PC-9 (cell line): Measurements from ENCODE around the gene CTNNAL1. TPM values are rescaled to one million over a fixed set of nuclear protein-coding genes. Genes with fewer than 3 reads are reported as not detected.
A peak's percentile ranks its signal among the peaks of the same experiment; 100 is the strongest.

Experiments
- BruUV-seq: library from RNA; stranded (reverse); fragments of 400-500 nt; replicated peaks from 2 replicates; lab custom pipeline; 2021; lab: Mats Ljungman, UMichigan
- CTCF ChIA-PET: fragments of 300-600 bp; sonication (Branson Sonifier 250); formaldehyde crosslinking; loops from one replicate; lab custom pipeline; 2022; ENCODE audit warnings: antibody characterized with exemption; lab: Charles Lee
- POLR2A ChIA-PET: fragments of 300-600 bp; sonication (Branson Sonifier 250); formaldehyde crosslinking; loops from one replicate; lab custom pipeline; 2022; ENCODE audit warnings: antibody characterized with exemption; ENCODE audit not compliant: unreplicated experiment; lab: Charles Lee
- DNase-seq, 2 experiments: peaks; one replicate each; pipeline versions ENCODE4 v3.0.0 to v3.0.0-alpha.2; 2015 to 2022; ENCODE audit warnings: mixed read lengths in 1 of 2
- H2AFZ ChIP-seq: fragments of 200-600 bp; sonication (generic); 2 replicates; pipeline ENCODE4 v1.8.1; 2017; ENCODE audit warnings: antibody characterized with exemption
- H3F3A ChIP-seq: fragments of 200-600 bp; sonication (generic); 2 replicates; pipeline ENCODE4 v1.8.1; 2017; ENCODE audit warnings: antibody characterized with exemption, mild to moderate bottlenecking, low read depth; ENCODE audit not compliant: insufficient read depth
- H3K27ac ChIP-seq: fragments of 200-600 bp; sonication (generic); 2 replicates; pipeline ENCODE4 v1.6.1; 2016; ENCODE audit warnings: mixed run types
- H3K27me3 ChIP-seq: fragments of 200-600 bp; sonication (generic); 2 replicates; pipeline ENCODE4 v1.6.1; 2016; ENCODE audit warnings: low read depth, mixed run types; ENCODE audit not compliant: insufficient read depth
- H3K36me3 ChIP-seq: fragments of 200-600 bp; sonication (generic); 2 replicates; pipeline ENCODE4 v1.6.1; 2016; ENCODE audit warnings: low read depth, mixed run types
- H3K4me1 ChIP-seq: fragments of 200-600 bp; sonication (generic); replicated peaks from 2 replicates; pipeline ENCODE4 v1.6.1; 2016; ENCODE audit warnings: mixed run types; ENCODE audit not compliant: insufficient read depth
- H3K4me2 ChIP-seq: fragments of 200-600 bp; sonication (generic); 2 replicates; pipeline ENCODE4 v1.6.1; 2017; ENCODE audit warnings: mixed run types
- H3K4me3 ChIP-seq: fragments of 200-600 bp; sonication (generic); 2 replicates; pipeline ENCODE4 v1.6.1; 2016; ENCODE audit warnings: mixed run types
- H3K79me2 ChIP-seq: fragments of 200-600 bp; sonication (generic); 2 replicates; pipeline ENCODE4 v1.6.1; 2017; ENCODE audit warnings: low read depth, mixed run types
- H3K9me2 ChIP-seq: fragments of 200-600 bp; sonication (generic); 2 replicates; pipeline ENCODE4 v1.8.1; 2017; ENCODE audit warnings: mild to moderate bottlenecking; ENCODE audit not compliant: insufficient read depth
- H3K9me3 ChIP-seq: fragments of 200-600 bp; sonication (generic); 2 replicates; pipeline ENCODE4 v1.8.1; 2016; ENCODE audit warnings: low read depth; ENCODE audit not compliant: insufficient read depth
- H4K20me1 ChIP-seq: fragments of 200-600 bp; sonication (generic); 2 replicates; pipeline ENCODE4 v1.8.1; 2017; ENCODE audit not compliant: insufficient read depth
- EZH2 ChIP-seq: fragments of 200-600 bp; sonication (generic); IDR thresholded peaks from 2 replicates; pipeline ENCODE4 v1.8.0; 2017; ENCODE audit warnings: antibody characterized with exemption, low read depth
- intact Hi-C: fragments of 100-400 bp; cut with micrococcal nuclease; formaldehyde crosslinking; loops from one replicate; pipeline ENCODE4 v1.10.0; 2022; ENCODE audit not compliant: unreplicated experiment
- total RNA-seq: library from RNA; stranded (reverse); gene quantifications from 2 replicates; pipeline ENCODE4 v1.2.3, GENCODE V29; 2021
- TF ChIP-seq, protein P1 (sequence below): fragments of 200-600 bp; sonication (generic); conservative IDR thresholded peaks from 2 replicates; pipeline ENCODE4 v1.6.1; 2017; ENCODE audit warnings: mixed run types, antibody characterized with exemption, mild to moderate bottlenecking, moderate library complexity

CTNNAL1 gene
- total RNA-seq, 1 experiment from 2014 or later: 71.3 TPM

DNA sequence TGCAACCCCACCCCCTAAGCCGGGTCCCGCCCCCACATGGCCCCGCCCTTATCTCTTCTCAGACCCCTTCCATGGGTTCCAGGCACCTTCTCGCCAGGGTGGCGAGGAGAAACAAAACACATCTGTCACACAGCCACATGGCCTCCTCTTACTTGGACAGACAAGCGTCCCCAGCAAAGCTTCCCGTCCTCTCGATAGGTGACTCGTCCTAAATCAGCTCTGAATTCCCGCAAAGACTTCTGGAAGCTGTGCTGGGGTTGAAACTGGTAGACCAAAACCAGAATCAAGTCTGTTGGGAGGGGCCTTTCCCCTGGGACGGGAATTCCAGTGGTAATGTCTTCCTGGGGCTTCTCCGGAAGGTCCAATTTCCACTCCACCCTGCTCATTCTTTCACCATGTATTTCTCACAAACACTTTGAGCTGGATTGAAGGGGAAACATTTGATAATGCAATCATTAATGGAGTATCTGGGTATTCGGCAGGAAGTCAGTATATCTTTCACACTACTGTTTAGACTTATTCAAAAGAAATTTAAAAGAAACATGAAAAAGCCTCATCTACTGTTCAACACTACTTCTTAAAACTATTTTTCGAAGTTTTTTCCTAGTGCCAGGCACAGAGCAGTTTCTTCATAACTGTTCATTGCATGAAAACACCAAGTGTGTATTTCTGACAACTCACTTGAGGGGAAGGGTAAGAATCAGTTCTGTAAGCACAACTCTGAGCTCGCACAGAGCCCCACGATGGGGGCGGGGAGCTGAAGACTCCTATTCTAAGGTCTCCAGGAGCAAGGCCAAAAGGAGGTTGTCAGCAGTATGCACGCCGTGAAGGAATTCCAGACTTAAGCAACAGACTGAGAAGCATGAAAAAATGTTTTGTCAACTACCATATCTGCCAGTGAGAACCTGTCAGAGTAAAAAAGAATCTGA lies 644 bp upstream of the CTNNAL1 start:
- Histone ChIP-seq H3K27me3 (no peaks in the 10 kb centered on the region), H3K27ac (peak overlapping the region; percentile 64), H3K4me3 (peak overlapping the region; percentile 72; the same call in 1 of the 2 replicates), H4K20me1 (peaks cover 5% of the 10 kb centered on the region; the same call in 1 of the 2 replicates), H3K79me2 (peaks cover 37% of the 10 kb centered on the region), H2AFZ (no peak overlapping the region), H3K4me2 (peak overlapping the region; percentile 83), H3F3A (peaks cover 71% of the 10 kb centered on the region), H3K4me1 (peaks cover 77% of the 10 kb centered on the region), H3K36me3 (peaks cover 12% of the 10 kb centered on the region), H3K9me2 (no peaks in the 10 kb centered on the region), H3K9me3 (no peaks in the 10 kb centered on the region)
- no TSS peak for BruUV-seq
- intact Hi-C loops: loop anchor here (2.0 to 5.0 kb wide), 3 partner anchors 79 to 303 kb away; partner anchors contain the start of genes ABITRAM and ELP1
- CTCF ChIA-PET: no interaction called here
- POLR2A ChIA-PET: interaction anchor here (0.6 kb wide), 1 partner anchor 302 kb away, joined by 4 read pairs; no protein-coding TSS in a partner anchor
- no peak for TF ChIP-seq EZH2
- TF ChIP-seq, protein P1, sequence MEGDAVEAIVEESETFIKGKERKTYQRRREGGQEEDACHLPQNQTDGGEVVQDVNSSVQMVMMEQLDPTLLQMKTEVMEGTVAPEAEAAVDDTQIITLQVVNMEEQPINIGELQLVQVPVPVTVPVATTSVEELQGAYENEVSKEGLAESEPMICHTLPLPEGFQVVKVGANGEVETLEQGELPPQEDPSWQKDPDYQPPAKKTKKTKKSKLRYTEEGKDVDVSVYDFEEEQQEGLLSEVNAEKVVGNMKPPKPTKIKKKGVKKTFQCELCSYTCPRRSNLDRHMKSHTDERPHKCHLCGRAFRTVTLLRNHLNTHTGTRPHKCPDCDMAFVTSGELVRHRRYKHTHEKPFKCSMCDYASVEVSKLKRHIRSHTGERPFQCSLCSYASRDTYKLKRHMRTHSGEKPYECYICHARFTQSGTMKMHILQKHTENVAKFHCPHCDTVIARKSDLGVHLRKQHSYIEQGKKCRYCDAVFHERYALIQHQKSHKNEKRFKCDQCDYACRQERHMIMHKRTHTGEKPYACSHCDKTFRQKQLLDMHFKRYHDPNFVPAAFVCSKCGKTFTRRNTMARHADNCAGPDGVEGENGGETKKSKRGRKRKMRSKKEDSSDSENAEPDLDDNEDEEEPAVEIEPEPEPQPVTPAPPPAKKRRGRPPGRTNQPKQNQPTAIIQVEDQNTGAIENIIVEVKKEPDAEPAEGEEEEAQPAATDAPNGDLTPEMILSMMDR: no peak
- DNase-seq: peak in 1 of 2 experiments; percentile 52

DNA sequence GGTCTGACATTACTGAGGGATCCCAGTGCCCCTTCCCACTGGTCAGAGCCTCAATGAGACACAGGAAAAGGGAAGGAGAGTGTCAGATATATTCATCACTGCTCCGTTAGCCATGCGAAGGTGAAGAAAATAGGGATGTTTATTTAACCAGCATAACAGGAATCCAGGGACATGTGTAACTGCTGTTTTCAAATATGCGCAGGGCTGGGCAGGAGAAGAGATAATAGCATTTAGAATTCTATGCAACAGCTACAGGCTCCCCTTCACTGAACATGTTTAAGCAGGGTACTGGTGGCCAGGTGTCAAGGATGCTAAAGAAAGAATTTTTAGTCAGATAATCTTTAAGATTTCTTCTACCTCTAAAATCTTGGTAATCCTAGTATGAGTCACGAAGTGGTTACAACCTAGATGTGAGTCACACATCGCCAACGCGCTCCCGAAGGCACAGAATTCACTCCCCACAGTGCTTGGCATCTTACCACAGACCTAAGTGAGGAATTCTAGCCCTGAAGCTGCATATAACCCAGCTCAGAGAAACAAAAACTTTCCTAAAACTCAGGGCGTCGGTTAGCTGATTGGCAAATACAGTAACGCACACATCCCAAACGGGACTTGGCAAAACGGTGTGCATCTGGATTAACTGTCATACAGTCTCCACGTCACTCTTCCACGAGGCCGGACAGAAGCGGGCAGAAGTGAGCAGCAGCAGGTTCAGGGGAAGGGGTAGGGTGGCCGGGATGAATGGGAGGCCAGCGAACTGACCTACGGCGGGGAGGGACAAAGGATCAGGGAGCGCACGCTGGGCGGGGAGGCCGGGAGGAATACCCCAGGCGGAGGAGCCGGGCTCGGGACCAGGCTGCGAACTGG lies 1.1 kb downstream of the CTNNAL1 start:
- DNase-seq: peak; percentile 87 to 96
- H3K9me3 ChIP-seq: no peaks in the 10 kb centered on the region
- H3K27me3 ChIP-seq: no peaks in the 10 kb centered on the region
- peak overlapping the region; percentile 79 for H2AFZ ChIP-seq
- peak overlapping the region; percentile 77 for H3K27ac ChIP-seq
- H3F3A ChIP-seq: peaks cover 57% of the 10 kb centered on the region
- H3K4me3 ChIP-seq: peak overlapping the region; percentile 72
- TF ChIP-seq, protein P1: no peak
- no peak for TF ChIP-seq EZH2
- H3K36me3 ChIP-seq: peaks cover 2% of the 10 kb centered on the region; the same call in 1 of the 2 replicates
- peaks cover 5% of the 10 kb centered on the region; the same call in 1 of the 2 replicates for H4K20me1 ChIP-seq
- BruUV-seq: TSS peak; percentile 48
- intact Hi-C loops: loop anchor here (1.0 to 5.0 kb wide), 6 partner anchors 24 to 305 kb away; partner anchors contain the start of genes ABITRAM, ELP1 and TMEM245
- H3K9me2 ChIP-seq: no peaks in the 10 kb centered on the region
- CTCF ChIA-PET: interaction anchor here (0.5 kb wide), 1 partner anchor 161 kb away, joined by 4 read pairs; no protein-coding TSS in a partner anchor
- peak overlapping the region; percentile 83 for H3K4me2 ChIP-seq
- POLR2A ChIA-PET: interaction anchor here (0.6 to 1.0 kb wide), 5 partner anchors 18 to 267 kb away, joined by 3 to 10 read pairs (median 4); partner anchors contain the start of gene TMEM245
- peaks cover 66% of the 10 kb centered on the region for H3K4me1 ChIP-seq
- H3K79me2 ChIP-seq: peaks cover 51% of the 10 kb centered on the region
